Endothelial cell of umbilical vein (primary cell): ENCODE data around the gene WDR86. TPM values are rescaled to one million over a fixed set of nuclear protein-coding genes. Genes with fewer than 3 reads are reported as not detected.

Source experiments
- BruUV-seq: library from RNA; stranded (reverse); fragments of 400-500 nt; replicated peaks from 2 replicates; lab custom pipeline; 2021; lab: Mats Ljungman, UMichigan
- CTCF ChIA-PET: fragments of 300-600, 350-600 bp; sonication (Branson Sonifier 250); formaldehyde crosslinking; loops from one replicate; lab custom pipeline; 2021; ENCODE audit warnings: antibody characterized with exemption, inconsistent platforms; lab: Charles Lee
- POLR2A ChIA-PET: fragments of 300-600, 350-600 bp; sonication (Branson Sonifier 250); formaldehyde crosslinking; loops from one replicate; lab custom pipeline; 2021; ENCODE audit warnings: antibody characterized with exemption, inconsistent platforms; lab: Charles Lee
- DNase-seq: peaks from one replicate; pipeline ENCODE4 v3.0.0-alpha.2; 2011; ENCODE audit warnings: low read depth, low spot score
- FAIRE-seq: peaks from 2 replicates; lab custom pipeline; 2011; peaks lifted over from hg19 to GRCh38; lab: Jason Lieb, UNC
- H2AFZ ChIP-seq: 2 replicates; pipeline ENCODE4 v1.6.0; 2012; ENCODE audit warnings: low read depth, low read length, control low read depth, inconsistent platforms
- H3K27ac ChIP-seq: 2 replicates; pipeline ENCODE4 v1.5.1; 2011; ENCODE audit warnings: low read depth, mild to moderate bottlenecking, control low read depth, low read length, moderate library complexity; ENCODE audit not compliant: insufficient read depth
- H3K27me3 ChIP-seq, 2 experiments: 2 replicates each; pipeline versions ENCODE4 v1.6.0 to v1.6.1; 2011; ENCODE audit warnings: low read length in 2 of 2, mixed read lengths in 1 of 2; ENCODE audit not compliant: control insufficient read depth in 2 of 2, insufficient read depth in 2 of 2
- H3K36me3 ChIP-seq, 2 experiments: 2 replicates in 1 of 2; 3 replicates in 1 of 2; pipeline ENCODE4 v1.5.1; 2011; ENCODE audit warnings: low read length in 2 of 2, mild to moderate bottlenecking in 1 of 2, moderate library complexity in 1 of 2; ENCODE audit not compliant: control insufficient read depth in 2 of 2, insufficient read depth in 2 of 2; ENCODE audit errors: extremely low read depth in 1 of 2
- H3K4me1 ChIP-seq: 3 replicates; pipeline ENCODE4 v1.5.1; 2011; ENCODE audit warnings: mild to moderate bottlenecking, low read length; ENCODE audit not compliant: control insufficient read depth, insufficient read depth; ENCODE audit errors: extremely low read depth
- H3K4me2 ChIP-seq: 2 replicates; pipeline ENCODE4 v1.6.1; 2011; ENCODE audit warnings: low read length, control low read depth, mixed read lengths; ENCODE audit not compliant: insufficient read depth
- H3K4me3 ChIP-seq, 3 experiments: fragments of 200-600 bp in 1 of 3; sonication (generic), shearing (Covaris generic) in 1 of 3; replicated peaks in 1 of 3; 2 replicates each; pipeline ENCODE4 v1.5.1; 2011 to 2016; ENCODE audit warnings: control low read depth in 3 of 3, low read length in 3 of 3, mild to moderate bottlenecking in 2 of 3, inconsistent platforms in 1 of 3, low read depth in 1 of 3, moderate library complexity in 1 of 3; ENCODE audit not compliant: insufficient read depth in 1 of 3
- H3K79me2 ChIP-seq: 2 replicates; pipeline ENCODE4 v1.6.0; 2012; ENCODE audit warnings: low read length, inconsistent platforms; ENCODE audit not compliant: control insufficient read depth, insufficient read depth
- H3K9ac ChIP-seq: replicated peaks from 2 replicates; pipeline ENCODE3; 2011; ENCODE audit warnings: low read length, control low read depth; ENCODE audit not compliant: insufficient read depth; ENCODE audit errors: extremely low read depth
- H3K9me1 ChIP-seq: replicated peaks from 3 replicates; pipeline ENCODE4 v1.6.0; 2011; ENCODE audit warnings: mild to moderate bottlenecking, low read length; ENCODE audit not compliant: control insufficient read depth, insufficient read depth; ENCODE audit errors: extremely low read depth
- H3K9me3 ChIP-seq: replicated peaks from 2 replicates; pipeline ENCODE4 v1.5.1; 2012; ENCODE audit warnings: low read length, inconsistent platforms; ENCODE audit not compliant: control insufficient read depth, insufficient read depth
- H4K20me1 ChIP-seq: replicated peaks from 2 replicates; pipeline ENCODE3; 2011; ENCODE audit warnings: mild to moderate bottlenecking, low read length; ENCODE audit not compliant: control insufficient read depth, insufficient read depth; ENCODE audit errors: extremely low read depth
- CTCF ChIP-seq, 2 donors: IDR thresholded peaks; 1 replicate in 1 of 2; 2 replicates in 1 of 2; pipeline ENCODE4 v1.5.1; 2011; ENCODE audit warnings: low read length in 2 of 2, mild to moderate bottlenecking in 2 of 2, moderate library complexity in 2 of 2, control low read depth in 1 of 2, inconsistent platforms in 1 of 2, low read depth in 1 of 2; ENCODE audit not compliant: insufficient read depth in 1 of 2; ENCODE audit errors: extremely low read depth in 1 of 2
- EZH2 ChIP-seq: IDR thresholded peaks from 2 replicates; pipeline ENCODE4 v1.6.1; 2012; ENCODE audit warnings: borderline replicate concordance, low read depth, mild to moderate bottlenecking, moderate library complexity, low read length, inconsistent platforms; ENCODE audit not compliant: severe bottlenecking
- FOS ChIP-seq: IDR thresholded peaks from 2 replicates; pipeline ENCODE4 v1.6.1; 2011; ENCODE audit warnings: mild to moderate bottlenecking, low read length, moderate library complexity, borderline replicate concordance; ENCODE audit not compliant: insufficient read depth
- GATA2 ChIP-seq: IDR thresholded peaks from 2 replicates; pipeline ENCODE4 v1.7.0; 2011; ENCODE audit warnings: low read depth, mild to moderate bottlenecking, moderate library complexity, mixed read lengths, low read length; ENCODE audit not compliant: insufficient read length, insufficient read depth
- JUN ChIP-seq: IDR thresholded peaks from 2 replicates; pipeline ENCODE4 v1.6.1; 2011; ENCODE audit warnings: borderline replicate concordance, low read depth; ENCODE audit not compliant: insufficient read length, insufficient read depth
- MYC ChIP-seq: IDR thresholded peaks from one replicate; pipeline ENCODE4 v1.6.1; 2011; ENCODE audit warnings: mild to moderate bottlenecking, low read depth, low read length
- POLR2A ChIP-seq: IDR thresholded peaks from 2 replicates; pipeline ENCODE4 v1.6.1; 2012; ENCODE audit warnings: low read depth, mild to moderate bottlenecking, control low read depth, low read length
- POLR2AphosphoS5 ChIP-seq: IDR thresholded peaks from 2 replicates; pipeline ENCODE4 v1.6.1; 2012; ENCODE audit warnings: low read depth, mild to moderate bottlenecking, control low read depth, low read length, moderate library complexity; ENCODE audit not compliant: insufficient read depth
- dilution Hi-C: fragments of 300-500 bp; cut with MboI; formaldehyde crosslinking; loops from one replicate; pipeline ENCODE4 v1.15.0; 2019; ENCODE audit warnings: low sequenced_read_pairs; ENCODE audit not compliant: extremely low pct_ligation_motif_present
- intact Hi-C: fragments of 100-400 bp; cut with micrococcal nuclease; formaldehyde crosslinking; loops from one replicate; pipeline ENCODE4 v1.10.0; 2022
- polyA plus RNA-seq, 4 experiments: library from polyadenylated mRNA; depleted of rRNA in 3 of 4; stranded (reverse) in 3 of 4; unstranded in 1 of 4; fragments of >200 nt; gene quantifications; 2 replicates each; pipeline versions ENCODE4 v1.2.1 to v1.2.3, GENCODE V29; 2011 to 2012; ENCODE audit warnings: missing spikeins in 1 of 4
- total RNA-seq: library from RNA; stranded (reverse); gene quantifications from 2 replicates; pipeline ENCODE4 v1.2.3, GENCODE V29; 2021
- TF ChIP-seq, protein P1 (sequence below): IDR thresholded peaks from 2 replicates; pipeline ENCODE4 v1.6.1; 2011; ENCODE audit not compliant: insufficient read depth, insufficient read length

The WDR86 gene
- total and polyA plus RNA-seq, 2 donors (not counting 3 experiments of a cell fraction or from before 2014, with no cell fraction given), result not detected

DNA sequence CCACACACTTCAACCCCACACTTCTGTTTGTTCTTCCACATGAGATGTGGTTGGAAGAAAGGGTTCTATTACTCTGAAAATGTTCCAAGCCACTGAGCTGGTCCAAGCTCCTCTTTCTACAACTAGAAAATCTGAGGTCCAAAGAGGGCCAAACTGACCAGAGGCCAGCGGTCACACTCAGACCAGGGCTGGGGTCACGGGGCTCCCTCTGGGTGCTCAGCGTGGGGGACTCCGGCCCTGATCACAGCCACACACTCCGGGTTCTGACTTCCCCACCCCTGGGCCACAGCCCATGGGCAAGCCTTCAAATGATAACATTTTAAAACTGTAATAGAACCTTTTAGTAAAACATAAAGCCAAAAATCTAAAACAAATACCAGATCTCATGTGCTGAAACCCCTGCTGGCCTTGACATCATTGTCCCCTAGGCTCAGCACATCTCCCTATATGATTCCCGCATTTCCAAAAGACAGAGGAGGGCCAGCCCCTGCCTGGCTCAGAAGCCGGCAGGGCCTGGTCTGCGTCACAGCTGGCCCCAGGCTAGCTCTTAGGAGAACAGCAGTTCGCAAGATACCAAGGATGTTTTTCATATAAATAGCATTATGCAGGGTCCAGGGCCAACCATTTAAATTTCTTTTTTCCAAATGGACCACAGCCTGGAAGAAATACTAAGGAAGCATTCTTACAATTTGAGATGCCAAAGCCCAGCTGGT, 26.8 kb upstream of the WDR86 start:
- peaks cover 18 to 27% of the 10 kb centered on the region in 2 experiments for H3K27me3 ChIP-seq
- no peak overlapping the region for H3K4me2 ChIP-seq
- H3K27ac ChIP-seq, result no peak overlapping the region
- H2AFZ ChIP-seq, result no peak overlapping the region
- dilution Hi-C loops (no loop called here), intact Hi-C loops (no loop called here)
- no TSS peak for BruUV-seq
- DNase-seq (no peak), FAIRE-seq (no peak)
- no peak overlapping the region for H3K4me3 ChIP-seq
- CTCF ChIA-PET, result interaction anchor here (2.8 kb wide), 1 partner anchor 12 kb away, joined by 21 read pairs; no protein-coding TSS in a partner anchor
- H3K4me1 ChIP-seq, result no peaks in the 10 kb centered on the region
- H3K9ac ChIP-seq, result no peak overlapping the region
- H3K36me3 ChIP-seq, result no peaks in the 10 kb centered on the region
- H3K9me1 ChIP-seq, result no peaks in the 10 kb centered on the region
- TF ChIP-seq JUN, result no peak
- no peak for TF ChIP-seq GATA2
- TF ChIP-seq EZH2, result no peak
- no peak for TF ChIP-seq POLR2AphosphoS5
- TF ChIP-seq, protein P1, sequence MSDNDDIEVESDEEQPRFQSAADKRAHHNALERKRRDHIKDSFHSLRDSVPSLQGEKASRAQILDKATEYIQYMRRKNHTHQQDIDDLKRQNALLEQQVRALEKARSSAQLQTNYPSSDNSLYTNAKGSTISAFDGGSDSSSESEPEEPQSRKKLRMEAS, result no peak
- TF ChIP-seq FOS, result no peak
- no peak for TF ChIP-seq MYC
- TF ChIP-seq POLR2A, result no peak
- no peak for TF ChIP-seq CTCF (IDR thresholded peaks at IDR 0.05; ENCODE audit: extremely low read depth in 1 of 2, insufficient read depth in 1 of 2, low read depth in 1 of 2, low read length in 2 of 2)
- H3K9me3 ChIP-seq, result no peaks in the 10 kb centered on the region
- POLR2A ChIA-PET, result no interaction called here
- no peaks in the 10 kb centered on the region for H3K79me2 ChIP-seq
- H4K20me1 ChIP-seq, result no peaks in the 10 kb centered on the region
